ENCODE measurements around the gene ERP44.

The ERP44 gene

DNA sequence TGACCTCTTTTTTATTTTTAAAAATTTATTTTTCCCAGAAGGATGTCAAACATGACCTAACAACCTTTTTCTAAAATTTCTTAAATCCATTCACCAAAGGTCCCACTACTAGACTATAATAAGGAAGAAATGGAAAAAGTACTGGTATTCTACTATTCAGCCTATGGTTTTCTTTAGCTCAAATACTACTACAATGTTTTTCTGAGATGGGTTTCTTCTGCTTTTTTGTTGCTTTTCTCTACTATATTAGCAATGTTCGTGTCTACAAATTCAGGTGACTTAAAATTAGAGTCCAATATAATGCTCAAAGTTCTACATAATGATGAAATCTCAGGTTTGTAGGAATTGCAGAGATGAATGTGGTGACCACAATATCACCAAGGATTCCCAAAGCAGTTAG lies 7.9 kb downstream of the ERP44 start:
- TF ChIP-seq, protein P1, sequence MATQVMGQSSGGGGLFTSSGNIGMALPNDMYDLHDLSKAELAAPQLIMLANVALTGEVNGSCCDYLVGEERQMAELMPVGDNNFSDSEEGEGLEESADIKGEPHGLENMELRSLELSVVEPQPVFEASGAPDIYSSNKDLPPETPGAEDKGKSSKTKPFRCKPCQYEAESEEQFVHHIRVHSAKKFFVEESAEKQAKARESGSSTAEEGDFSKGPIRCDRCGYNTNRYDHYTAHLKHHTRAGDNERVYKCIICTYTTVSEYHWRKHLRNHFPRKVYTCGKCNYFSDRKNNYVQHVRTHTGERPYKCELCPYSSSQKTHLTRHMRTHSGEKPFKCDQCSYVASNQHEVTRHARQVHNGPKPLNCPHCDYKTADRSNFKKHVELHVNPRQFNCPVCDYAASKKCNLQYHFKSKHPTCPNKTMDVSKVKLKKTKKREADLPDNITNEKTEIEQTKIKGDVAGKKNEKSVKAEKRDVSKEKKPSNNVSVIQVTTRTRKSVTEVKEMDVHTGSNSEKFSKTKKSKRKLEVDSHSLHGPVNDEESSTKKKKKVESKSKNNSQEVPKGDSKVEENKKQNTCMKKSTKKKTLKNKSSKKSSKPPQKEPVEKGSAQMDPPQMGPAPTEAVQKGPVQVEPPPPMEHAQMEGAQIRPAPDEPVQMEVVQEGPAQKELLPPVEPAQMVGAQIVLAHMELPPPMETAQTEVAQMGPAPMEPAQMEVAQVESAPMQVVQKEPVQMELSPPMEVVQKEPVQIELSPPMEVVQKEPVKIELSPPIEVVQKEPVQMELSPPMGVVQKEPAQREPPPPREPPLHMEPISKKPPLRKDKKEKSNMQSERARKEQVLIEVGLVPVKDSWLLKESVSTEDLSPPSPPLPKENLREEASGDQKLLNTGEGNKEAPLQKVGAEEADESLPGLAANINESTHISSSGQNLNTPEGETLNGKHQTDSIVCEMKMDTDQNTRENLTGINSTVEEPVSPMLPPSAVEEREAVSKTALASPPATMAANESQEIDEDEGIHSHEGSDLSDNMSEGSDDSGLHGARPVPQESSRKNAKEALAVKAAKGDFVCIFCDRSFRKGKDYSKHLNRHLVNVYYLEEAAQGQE (IDR thresholded peaks at IDR 0.05; ENCODE audit: insufficient read depth in 1 of 2, low read depth in 2 of 2, low read length in 2 of 2): no peak

DNA sequence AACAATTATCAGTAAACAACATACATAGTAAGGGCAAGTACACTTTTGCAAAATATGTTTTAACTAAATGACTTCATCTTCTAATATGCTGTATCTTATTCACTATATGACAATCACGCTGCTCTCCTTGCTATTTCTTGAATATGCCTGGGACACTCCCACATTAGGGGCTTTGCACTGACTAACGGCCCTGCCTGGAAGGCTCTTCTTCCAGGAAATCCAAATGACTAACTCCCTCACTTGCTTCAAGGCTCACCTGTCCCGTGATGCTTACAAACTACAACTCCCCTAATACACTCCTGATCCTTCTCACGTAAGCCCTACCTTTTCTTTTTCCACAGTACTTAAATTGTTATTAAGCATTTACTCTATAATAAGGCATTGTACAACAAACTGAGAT lies 10.6 kb downstream of the ERP44 start:
- no peak for TF ChIP-seq POLR2AphosphoS5 (IDR thresholded peaks at IDR 0.05; ENCODE audit: low read depth, low read length)
- no peak for TF ChIP-seq SIN3A (IDR thresholded peaks at IDR 0.05; ENCODE audit: borderline replicate concordance, insufficient read depth, low read length)
- TF ChIP-seq, protein P1 (IDR thresholded peaks at IDR 0.05; ENCODE audit: insufficient read depth in 1 of 2, low read depth in 2 of 2, low read length in 2 of 2): no peak
- TF ChIP-seq FOXP2 (optimal IDR thresholded peaks at IDR 0.05; ENCODE audit: borderline replicate concordance, extremely low read depth, extremely low read length, insufficient read depth): no peak
- TF ChIP-seq TAF1 (IDR thresholded peaks at IDR 0.05; ENCODE audit: borderline replicate concordance, insufficient read depth, low read length): no peak

DNA sequence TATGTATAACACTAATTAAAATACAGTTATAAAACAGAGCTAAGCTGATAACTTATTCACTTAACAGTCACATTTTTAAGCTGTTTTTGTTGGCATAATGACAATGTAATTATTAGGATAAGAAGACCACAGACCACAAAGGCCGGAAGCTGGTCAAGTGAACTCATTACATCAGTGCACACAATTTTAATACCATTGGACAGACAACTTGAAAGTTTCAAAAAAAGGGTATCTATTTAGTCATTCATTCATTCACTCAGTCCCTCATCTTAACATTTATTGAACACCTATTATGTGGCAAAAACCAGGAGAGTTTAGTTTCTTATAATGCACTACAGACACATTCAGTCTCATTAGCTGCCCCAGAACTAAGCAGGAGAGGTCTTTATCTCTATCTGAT lies 11.6 kb downstream of the ERP44 start:
- no peak for TF ChIP-seq POLR2AphosphoS5 (IDR thresholded peaks at IDR 0.05; ENCODE audit: low read depth, low read length)
- no peak for TF ChIP-seq FOXP2 (optimal IDR thresholded peaks at IDR 0.05; ENCODE audit: borderline replicate concordance, extremely low read depth, extremely low read length, insufficient read depth)
- TF ChIP-seq SIN3A (IDR thresholded peaks at IDR 0.05; ENCODE audit: borderline replicate concordance, insufficient read depth, low read length): no peak
- no peak for TF ChIP-seq TAF1 (IDR thresholded peaks at IDR 0.05; ENCODE audit: borderline replicate concordance, insufficient read depth, low read length)
- TF ChIP-seq, protein P1 (IDR thresholded peaks at IDR 0.05; ENCODE audit: insufficient read depth in 1 of 2, low read depth in 2 of 2, low read length in 2 of 2): no peak

DNA sequence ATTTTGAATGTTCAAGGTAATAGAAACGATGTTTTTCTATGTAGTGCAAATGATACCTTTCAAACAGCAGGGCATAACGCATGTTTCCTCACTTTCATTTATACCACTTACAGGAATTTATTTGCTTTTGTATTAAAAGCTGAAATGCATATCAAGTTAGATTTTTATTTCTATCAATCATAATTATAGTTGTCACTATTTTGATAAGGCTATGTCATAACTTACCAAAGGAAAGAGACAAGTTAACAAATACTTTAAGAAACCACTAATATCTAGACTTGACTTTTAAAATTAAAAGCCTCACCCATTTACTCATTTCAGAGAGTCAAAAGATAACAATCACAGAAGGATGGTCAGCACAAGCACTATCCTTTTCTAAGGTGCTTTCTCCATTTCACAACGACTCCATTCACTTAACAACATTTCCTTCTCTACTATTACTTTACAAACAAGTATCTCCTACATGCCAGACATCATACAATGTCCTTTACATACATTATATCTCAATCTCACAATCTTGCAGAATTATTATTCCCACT lies 12.6 kb downstream of the ERP44 start:
- no peak for TF ChIP-seq TAF1 (IDR thresholded peaks at IDR 0.05; ENCODE audit: borderline replicate concordance, insufficient read depth, low read length)
- no peak for TF ChIP-seq POLR2AphosphoS5 (IDR thresholded peaks at IDR 0.05; ENCODE audit: low read depth, low read length)
- no peak for TF ChIP-seq FOXP2 (optimal IDR thresholded peaks at IDR 0.05; ENCODE audit: borderline replicate concordance, extremely low read depth, extremely low read length, insufficient read depth)
- no peak for TF ChIP-seq SIN3A (IDR thresholded peaks at IDR 0.05; ENCODE audit: borderline replicate concordance, insufficient read depth, low read length)
- TF ChIP-seq, protein P1 (IDR thresholded peaks at IDR 0.05; ENCODE audit: insufficient read depth in 1 of 2, low read depth in 2 of 2, low read length in 2 of 2): no peak

DNA sequence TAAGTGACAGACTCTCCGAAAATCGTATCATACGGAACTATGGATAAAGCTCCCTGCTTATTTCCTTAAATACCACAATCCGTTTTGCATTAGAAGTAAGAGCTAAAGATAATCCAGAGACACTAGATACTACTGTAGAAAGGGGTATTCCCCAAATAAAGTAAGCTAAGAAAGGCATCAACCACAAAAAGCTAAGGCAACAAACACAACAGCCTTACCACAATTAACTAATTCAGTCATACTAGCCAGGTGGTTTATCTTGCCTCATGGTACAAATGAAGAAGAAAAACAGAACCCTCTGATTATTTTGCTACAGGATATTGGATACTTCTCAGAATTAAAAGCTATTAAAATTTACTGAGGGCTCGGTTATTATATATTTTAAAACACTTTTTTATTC lies 14.1 kb downstream of the ERP44 start:
- TF ChIP-seq, protein P1 (IDR thresholded peaks at IDR 0.05; ENCODE audit: insufficient read depth in 1 of 2, low read depth in 2 of 2, low read length in 2 of 2): no peak
- TF ChIP-seq POLR2AphosphoS5 (IDR thresholded peaks at IDR 0.05; ENCODE audit: low read depth, low read length) (no peak), TAF1 (IDR thresholded peaks at IDR 0.05; ENCODE audit: borderline replicate concordance, insufficient read depth, low read length) (no peak), FOXP2 (optimal IDR thresholded peaks at IDR 0.05; ENCODE audit: borderline replicate concordance, extremely low read depth, extremely low read length, insufficient read depth) (no peak), SIN3A (IDR thresholded peaks at IDR 0.05; ENCODE audit: borderline replicate concordance, insufficient read depth, low read length) (no peak)
